ENCODE data around the gene TMEM50B.

Gene TMEM50B

DNA sequence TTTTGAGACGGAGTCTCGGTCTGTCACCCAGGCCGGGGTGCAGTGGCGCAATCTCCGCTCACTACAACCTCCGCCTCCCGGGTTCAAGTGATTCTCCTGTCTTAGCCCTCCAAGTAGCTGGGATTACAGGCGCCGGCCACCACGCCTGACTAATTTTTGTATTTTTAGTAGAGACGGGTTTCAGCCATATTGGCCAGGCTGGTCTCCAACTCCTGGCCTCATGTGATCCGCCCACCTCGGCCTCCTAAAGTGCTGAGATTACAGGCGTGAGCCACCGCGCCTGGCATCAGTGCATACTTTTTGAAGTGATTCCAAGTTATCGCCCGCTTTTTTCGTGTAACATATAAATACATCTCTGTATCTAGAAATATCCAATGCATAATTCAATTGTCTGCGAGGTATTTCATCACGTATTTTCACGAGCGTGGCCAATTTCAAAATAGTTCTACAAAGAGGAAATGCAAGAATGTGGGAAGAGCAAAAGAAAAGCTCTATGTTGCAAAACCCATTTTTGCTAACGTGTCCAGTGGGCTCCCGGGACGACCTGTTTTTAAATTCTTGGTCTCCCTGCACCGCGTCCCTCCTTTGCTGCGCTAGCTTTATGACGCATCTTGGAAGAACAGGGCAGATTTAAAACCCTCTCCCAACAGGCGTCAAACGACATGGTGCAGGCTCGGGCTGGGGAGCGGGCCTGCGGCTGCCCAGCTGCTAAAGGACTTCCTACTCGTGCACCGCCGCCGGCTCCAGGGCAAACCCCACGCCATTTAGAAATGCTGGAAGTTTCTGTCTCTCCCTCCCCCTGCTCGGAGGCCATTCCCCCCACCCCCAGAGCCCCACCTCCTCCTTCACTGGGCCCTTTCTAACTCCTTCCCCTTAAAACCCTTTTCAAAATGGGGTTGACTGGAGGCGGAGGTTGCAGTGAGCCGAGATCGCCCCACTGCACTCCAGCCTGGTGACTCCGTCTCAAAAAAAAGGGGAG lies 77.5 kb downstream of the TMEM50B start:
- TF ChIP-seq, protein P1, sequence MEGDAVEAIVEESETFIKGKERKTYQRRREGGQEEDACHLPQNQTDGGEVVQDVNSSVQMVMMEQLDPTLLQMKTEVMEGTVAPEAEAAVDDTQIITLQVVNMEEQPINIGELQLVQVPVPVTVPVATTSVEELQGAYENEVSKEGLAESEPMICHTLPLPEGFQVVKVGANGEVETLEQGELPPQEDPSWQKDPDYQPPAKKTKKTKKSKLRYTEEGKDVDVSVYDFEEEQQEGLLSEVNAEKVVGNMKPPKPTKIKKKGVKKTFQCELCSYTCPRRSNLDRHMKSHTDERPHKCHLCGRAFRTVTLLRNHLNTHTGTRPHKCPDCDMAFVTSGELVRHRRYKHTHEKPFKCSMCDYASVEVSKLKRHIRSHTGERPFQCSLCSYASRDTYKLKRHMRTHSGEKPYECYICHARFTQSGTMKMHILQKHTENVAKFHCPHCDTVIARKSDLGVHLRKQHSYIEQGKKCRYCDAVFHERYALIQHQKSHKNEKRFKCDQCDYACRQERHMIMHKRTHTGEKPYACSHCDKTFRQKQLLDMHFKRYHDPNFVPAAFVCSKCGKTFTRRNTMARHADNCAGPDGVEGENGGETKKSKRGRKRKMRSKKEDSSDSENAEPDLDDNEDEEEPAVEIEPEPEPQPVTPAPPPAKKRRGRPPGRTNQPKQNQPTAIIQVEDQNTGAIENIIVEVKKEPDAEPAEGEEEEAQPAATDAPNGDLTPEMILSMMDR (IDR thresholded peaks at IDR 0.05; ENCODE audit: low read depth, low read length): no peak
- H3K4me3 ChIP-seq (ENCODE audit: low read depth, low read length): peak overlapping the region; percentile 83

DNA sequence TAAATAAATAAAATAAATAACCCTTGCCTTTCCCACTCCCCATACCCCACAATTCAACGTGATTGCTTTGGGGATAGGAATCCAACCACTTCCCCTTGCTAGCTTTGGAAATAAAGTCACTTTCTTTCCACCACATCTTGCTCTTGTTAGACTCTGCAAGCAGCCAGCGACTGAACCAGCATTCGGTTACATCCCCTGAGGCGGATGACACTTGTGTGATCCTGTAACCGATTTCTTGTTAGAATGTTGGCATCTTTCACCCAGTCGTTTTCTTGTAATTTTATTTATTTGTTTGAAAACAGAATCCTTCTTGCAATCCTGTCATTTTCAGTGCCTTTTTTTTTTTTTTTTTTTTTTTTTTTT lies 78.2 kb downstream of the TMEM50B start:
- no peak overlapping the region for H3K4me3 ChIP-seq (ENCODE audit: low read depth, low read length)
- TF ChIP-seq, protein P1 (IDR thresholded peaks at IDR 0.05; ENCODE audit: low read depth, low read length): no peak
